Activated CD4-positive, alpha-beta T cell treated with anti-CD3 and anti-CD28 coated beads, Interleukin-2, amount 50 U/mL, for 24 hours (primary cell): ENCODE data around the gene SYK.
A peak's percentile ranks its signal among the peaks of the same experiment; 100 is the strongest.

Experiments
- DNase-seq, 2 donors: peaks; one replicate each; pipeline ENCODE4 v3.0.0-alpha.2; 2020; ENCODE audit warnings: low read depth in 1 of 2, low spot score in 1 of 2

SYK gene

DNA sequence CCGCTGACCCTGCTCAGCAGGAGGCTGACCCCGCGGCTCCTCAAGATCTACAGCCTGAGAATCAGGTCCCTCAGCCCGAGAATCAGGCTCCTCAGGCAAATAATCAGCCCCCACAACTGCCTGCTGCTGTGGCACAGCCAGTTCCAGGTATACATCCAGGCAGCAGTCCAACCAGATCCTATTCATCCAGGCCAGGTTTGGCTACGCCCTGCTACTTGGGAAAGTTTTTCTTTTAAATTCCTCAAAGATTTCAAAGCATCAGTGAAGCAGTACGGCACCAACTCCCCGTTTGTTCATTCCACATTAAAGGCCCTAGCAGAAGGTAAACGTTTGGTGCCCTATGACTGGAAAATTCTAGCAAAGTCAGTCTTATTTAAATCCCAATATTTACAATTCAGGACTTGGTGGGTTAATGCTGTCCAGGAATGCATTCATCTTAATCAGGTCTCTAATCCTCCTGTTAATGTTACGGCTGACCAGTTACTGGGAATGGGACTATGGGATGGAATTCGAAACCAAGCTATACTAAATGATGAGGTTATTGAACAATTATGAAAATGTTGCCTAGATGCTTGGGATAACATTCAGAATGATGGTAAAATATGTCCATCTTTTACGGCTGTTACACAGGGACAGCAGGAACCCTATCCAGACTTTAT lies 102.3 kb downstream of the SYK start:
- DNase-seq: no peak

DNA sequence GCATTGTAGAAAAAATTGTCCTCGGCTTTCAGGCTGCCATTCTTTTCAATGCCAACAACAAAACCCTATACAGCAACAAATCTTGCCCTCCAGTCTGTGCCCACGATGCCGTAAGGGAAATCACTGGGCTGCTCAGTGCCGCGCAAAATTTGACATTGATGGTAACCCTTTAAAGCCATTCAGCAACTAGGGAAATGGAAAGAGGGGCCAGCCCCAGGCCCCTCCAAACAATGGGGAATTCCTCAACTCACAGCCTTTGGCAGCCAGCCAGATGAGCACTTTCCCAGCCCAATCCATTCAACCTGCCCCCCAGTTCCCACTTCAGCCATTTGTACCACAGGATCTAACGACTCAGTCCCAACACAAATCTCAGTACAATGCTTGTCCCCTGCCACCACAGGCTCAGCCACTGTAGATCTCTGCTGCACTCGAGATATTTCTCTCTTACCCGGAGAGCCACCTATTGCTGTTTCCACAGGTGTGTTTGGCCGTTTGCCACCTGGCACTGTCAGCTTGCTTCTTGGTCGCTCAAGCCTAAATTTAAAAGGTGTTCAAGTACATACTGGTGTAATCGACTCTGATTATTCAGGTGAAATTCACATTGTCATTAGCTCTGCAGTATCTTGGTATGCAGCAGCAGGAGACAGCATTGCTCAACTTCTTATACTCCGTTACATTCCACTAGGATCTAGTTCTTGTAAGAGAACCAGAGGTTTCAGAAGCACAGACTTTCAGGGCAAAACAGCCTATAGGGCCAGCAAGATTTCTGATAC lies 103.3 kb downstream of the SYK start:
- no peak for DNase-seq

DNA sequence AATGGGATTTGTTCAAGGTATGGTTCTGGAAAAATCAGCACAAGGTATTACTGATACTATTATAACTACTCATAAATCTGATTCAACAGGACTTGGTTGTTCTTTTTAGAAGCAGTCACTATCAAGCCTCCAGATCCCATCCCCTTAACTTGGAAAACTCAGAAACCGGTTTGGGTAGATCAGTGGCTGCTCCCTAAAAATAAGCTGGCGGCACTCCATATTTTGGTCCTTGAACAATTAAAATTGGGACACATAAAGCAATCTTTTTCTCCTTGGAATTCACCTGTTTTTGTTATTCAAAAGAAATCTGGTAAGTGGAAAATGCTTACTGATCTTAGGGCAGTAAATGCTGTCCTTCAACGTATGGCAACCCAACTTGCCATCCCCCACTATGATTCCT lies 104.2 kb downstream of the SYK start:
- DNase-seq: no peak

DNA sequence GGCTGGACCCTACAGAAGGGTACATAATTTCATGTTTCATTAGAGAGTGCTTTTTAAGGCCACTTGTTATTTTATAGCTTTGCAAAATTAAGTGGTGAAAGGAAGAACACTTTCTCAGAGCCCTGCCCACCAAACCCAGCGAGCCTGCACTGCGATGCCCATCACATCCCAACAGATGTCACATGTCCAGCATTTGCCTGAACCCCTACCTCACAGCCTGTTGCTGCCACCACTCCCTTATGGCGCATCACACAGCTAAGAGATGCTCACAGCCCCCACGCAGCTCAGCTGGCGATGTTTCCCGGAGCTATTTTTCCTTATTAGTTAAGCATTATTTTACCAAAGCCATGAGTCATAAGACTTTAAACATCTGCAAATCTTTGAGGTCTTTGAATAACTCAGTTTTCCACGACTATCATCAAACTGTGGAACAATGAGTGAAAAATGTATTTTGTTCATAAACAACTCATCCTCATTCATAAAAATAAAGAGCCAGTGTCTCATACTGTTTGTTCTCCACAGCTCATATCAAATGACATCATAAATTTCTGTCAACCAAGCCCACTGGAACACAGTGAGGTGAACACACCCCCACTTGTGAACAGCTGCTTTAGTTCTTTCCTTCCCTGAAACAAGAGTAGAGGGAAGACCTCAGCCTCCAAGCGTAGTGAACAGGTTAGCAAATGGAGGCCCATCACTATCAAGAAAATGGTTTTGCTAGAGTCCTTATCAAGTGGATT lies 104.9 kb downstream of the SYK start:
- DNase-seq: no peak

DNA sequence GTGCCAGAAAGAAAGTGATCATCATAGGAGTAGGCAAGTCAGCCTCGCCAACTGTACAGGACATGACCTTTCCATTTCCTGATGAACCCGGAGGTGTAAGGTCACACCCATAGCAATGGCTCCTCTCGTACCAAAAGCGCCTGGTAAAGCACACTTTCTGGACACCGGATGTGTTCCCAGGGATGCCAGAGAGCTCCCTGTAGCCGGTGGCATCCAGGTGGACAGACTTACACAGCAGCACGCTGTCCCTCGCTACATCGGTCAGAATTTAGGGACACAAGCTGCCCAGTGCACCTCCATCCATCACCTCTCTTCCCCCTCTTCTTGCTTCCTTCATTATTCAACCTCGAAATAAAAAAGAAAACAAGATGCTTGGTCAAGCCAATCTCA lies 105.4 kb downstream of the SYK start:
- no peak for DNase-seq

DNA sequence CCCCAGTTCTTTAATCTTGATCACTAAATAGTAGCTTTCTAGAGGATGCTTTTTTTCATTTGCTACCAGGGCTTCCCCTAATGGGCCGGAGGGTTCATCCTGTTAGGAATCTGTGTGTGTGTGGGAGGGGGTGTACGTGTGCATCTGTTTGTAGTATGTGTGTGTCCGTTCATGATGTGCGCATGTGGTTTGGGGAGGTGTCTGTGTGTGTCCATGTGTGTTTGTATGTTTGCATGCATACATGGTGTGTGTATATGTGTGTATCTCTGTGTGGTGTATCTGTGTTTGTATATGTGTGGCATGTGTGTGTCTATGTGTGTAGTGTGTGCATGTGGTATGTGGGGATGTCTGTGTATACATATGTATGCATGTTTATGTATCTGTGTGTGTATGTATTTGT lies 106.2 kb downstream of the SYK start:
- no peak for DNase-seq

DNA sequence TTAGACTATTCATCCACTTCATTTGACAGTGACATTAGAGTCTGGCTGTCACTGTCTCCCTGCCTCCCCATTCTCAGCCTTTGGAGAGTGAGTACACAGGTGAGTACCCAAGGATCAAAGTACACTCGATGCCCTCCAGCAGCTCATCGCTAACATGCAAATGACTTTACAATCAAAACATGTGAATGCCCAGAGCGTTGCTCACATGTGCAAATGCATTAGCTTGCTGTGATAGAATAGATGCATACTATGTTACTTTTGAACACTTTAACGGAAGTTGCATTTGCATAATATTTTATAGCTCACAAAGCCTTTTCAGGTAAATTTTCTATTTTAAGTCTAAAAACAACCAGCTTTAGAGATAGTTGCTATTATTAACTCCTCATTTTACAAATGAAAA lies 107.6 kb downstream of the SYK start:
- DNase-seq: no peak

DNA sequence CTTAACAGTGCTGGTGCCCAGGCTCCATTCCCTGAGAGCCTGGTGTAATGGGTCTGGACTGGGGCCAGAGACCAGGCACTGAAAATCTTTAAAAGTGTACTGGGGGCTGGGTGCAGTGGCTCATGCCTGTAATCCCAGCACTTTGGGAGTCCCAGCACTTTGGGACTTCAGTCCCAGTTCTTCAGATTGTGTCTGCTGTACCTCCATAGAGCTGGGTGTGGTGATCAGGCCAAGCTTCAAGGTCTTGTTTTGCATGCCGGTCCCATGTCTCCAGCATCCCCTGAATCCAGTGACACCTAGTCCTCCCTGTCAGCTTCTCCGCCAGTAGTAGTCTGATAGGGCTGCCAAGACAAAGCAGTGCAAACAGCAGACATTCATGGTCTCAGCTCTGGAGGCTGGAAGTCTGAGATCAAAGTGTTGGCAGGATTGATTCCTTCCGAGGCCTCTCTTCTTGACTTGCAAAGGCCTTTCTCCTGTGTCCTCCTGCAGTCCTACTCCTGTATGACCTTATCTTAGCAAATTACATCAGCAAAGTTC lies 108.2 kb downstream of the SYK start:
- no peak for DNase-seq

DNA sequence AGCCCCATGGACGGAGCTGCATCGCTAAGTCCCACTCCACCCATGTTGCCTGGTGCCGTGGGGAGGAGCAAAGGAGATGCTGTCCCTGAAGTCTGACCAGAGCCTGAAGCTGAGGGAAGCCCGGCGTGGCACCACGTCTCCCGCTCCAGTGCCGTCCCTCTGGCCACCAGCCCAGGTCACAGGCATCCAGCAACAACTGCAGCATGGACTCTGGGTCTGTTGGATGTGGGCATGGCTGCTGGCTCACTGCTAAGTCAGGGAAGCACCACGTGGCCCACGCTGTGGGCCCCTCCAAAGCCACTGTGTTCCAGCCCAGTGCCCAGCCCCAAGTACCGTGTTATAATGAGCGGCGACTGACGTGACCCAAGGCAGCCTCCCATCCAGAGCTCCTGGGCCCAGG lies 112.6 kb downstream of the SYK start:
- DNase-seq: no peak

DNA sequence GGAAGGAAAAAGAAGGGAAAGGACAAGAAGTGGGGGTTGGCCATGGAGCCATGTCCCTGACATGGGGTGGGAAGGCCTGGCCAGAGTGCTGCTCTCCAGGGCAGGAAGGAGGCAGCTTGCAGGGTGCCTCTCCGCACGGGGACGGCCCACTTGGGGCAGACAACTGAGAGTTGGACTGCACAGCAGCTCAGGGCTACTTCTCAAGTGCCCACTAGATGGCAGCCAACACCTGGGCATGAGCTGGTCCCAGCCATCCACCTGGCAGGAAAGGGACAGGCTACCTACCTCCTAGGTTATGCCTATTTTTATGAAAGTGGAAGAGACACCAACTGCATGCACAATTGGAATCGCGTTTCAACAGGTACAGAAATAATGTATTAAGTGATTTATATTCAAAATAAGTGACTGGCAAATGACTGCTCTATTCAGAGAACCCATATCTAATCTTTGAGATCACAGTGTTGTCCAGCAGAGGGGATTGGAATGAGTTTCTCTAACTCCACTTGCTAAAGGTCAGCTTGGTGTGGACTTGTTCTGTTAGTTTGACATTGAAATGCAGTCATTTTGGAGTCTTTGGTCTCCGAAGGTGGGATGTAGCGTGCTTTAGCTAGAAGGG lies 113.4 kb downstream of the SYK start:
- peak; percentile 50 to 70 for DNase-seq

DNA sequence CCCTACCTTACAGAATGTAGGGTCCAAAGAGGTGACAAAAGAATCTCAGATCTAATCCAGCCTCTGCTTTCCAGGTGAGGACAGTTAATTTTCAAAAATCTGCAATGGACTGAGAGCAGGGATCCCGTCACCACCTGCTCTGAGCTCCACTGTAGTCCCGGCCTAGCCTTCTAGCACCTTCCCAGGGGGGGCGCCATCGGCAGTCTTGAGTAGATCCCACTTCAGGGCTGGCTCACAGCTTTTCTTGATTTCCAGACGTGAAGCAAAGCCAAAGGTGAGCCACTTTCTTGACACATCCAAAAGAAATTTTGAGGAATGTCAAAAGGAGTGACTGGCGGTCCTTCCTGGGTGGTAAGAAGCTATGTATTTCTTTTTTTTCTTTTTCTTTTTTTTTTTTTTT lies 114.1 kb downstream of the SYK start:
- DNase-seq: peak in 1 of 2 donors; percentile 23

DNA sequence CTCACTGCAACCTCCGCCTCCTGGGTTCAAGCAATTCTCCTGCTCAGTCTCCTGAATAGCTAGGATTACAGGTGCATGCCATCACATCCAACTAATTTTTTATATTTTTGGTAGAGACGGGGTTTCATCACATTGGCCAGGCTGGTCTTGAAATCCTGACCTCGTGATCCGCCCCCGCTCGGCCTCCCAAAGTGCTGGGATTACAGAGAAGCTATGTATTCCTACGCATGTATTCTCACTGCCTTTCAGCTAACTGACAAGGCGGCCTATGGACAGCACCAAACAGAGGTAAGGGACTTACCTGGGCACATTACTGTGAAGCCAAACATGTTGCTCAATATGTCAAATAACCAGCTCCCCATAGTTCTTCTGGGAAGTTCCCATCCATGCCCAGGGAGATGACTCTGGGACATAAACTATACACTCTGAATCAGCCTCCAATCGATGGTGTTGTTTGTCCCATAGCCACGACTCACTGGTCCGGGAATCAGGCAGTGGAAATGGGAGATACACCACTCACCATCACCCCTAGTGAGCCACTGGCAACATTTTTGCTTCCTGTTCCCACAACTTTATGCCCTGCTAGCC lies 114.6 kb downstream of the SYK start:
- DNase-seq: no peak

DNA sequence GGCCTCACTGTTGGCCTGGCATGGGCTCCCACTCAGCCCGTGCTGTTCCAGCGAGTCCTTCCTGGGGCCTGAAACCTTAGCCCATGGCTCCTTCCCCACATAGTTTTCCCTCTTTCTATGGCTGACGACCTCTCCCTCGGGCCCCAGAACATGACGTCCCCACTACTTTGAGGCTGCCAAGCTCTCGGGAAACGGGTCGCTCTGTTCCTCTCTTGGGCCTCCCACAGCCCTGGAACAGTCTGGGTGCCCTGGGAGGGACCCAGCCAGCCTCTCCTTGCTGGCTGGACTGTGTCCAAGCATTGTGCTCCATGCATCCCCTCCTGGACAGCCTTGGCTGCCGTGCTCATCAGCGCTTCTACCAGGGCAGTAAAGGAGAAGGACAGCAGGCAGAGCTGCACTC lies 118.3 kb downstream of the SYK start:
- no peak for DNase-seq

DNA sequence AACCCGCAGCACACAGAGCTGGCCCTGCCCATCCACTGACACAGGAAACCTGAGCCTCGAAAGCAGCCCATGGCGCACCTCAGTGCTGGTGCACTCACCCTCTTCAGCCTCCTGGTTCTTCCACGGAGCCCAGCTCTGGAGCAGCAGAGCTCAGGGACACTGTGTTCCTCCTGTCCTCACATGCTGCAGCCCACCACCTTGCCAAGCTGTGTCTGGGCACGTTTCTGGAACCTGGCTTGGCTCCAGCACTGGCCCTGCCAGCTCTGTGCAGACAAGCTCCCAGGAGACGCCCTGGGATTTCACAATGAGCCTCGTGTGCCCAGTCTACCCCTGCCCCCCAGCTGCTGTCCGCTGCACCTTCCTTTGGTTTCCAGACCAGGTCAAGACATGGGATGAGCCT lies 119.5 kb downstream of the SYK start:
- DNase-seq: no peak

DNA sequence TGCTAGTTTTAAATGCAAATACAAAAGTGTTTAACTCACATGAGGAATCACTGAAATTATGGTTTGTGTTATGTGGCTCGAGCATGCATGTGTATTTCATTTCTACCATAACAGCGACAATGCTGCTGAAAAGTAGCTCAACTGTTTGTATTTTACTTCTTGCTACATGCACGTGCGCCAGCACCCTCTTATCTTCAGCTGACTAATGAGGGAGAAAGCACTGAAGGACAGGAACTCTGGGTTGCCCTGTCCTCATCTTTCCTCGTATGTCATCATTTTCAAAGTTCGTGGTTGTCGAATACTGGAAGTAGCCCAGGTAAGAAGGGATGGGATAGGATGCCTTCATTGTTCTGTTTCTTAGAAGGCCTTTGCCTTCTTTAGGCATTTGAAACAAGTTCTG lies 120.3 kb downstream of the SYK start:
- no peak for DNase-seq

DNA sequence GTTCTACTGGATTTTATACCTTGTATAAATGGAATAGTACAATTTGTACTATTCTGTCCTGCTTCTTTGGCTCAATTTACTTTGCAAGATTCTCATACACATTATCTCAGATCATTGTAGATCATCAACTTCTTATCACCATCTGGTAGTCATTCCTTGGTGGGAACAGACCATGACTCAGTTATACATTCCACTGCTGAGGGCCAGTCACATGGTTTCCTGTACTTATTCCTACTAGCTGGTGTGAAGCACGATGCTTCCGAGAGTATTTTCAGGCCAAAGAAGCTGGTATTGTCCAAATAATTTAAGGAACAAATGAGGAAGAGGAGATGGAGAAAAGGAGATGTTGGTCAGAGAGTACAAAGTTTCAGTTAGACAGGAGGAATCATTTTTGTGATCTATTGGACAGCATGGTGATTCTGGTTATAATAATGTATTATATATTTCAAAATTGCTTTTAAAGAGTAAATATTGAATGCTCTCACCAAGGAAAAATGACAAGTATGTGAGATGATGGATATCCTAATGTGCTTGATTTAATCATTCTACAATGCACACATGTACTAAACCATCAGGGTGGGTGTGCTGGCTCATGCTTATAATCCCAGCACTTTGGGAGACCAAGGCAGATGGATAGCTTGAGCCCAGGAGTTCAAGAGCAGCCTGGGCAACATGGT lies 124.1 kb downstream of the SYK start:
- DNase-seq: no peak

DNA sequence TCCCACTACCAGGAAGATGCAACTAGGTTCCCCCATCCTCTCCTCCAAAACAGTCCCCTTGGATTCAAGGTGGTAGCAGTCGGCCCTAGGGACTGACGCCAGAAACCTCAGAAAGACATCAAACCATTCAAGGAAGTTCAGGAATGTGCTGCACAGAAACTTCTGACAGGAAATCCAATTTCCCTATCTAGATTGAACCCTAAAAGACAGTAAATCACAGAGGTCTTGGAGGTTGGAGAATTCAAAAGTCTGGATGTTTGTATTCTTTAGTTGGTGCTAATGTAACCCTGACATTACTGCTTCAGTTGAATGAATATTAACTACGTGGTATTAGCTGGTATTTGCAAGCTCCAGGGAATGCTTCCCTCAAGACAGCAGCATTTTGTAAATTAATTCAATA lies 125.3 kb downstream of the SYK start:
- no peak for DNase-seq

DNA sequence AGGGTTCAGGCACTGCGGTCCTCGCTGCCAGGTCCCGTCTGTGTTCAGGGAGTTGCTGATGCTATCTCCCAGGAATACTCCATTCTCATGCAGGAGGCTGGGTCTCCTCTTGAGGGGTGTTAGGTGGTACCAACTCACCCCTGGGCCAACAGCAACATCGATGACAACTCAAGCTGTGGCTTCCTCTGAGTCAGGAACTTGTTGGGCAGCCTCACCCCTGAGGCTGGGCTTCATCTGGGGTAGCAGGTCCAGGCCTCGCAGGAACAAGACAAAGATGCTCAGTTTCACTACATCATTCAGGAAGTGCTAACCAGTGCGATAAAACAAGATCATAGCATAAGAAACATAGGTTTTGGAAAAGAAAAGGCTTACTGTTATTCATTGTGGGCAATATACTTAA lies 125.9 kb downstream of the SYK start:
- DNase-seq: no peak

DNA sequence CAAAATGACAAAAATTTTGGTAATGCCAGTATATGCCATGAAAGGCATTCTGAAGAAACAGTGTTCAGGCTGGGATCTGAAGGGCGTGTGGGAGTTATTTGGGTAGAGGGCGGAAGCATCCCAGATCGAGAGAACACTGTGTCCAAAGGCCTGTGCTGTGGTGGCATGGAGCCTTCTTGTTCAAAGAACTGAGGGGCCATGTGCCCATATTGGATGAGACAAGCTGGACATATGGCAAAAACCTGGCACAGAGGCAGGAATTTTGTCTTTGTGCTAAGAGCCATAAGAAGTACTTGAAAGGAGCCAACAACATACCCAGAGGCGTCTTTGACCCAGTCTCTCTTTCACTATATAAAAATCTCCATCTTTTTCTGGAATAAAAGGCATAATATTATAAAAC lies 128.0 kb downstream of the SYK start:
- no peak for DNase-seq

DNA sequence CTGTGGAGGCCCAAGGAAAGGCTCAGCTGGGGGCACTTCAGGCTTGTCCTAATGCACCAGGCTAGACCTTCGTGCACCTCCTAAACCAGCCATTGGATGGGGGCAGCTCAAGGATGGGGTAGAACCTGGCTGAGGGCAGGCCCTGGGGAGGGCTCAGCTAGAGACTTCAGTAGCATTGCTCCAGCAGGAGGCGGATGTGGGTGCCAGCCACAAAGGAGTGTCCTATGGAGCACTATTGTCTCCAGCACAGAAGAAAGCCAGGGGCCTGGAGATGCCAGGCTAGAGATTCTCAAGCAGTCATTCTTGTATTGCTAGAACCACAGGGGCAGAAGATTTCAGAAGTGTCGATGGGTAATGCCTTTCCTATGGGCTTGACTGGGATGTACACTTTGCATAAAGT lies 131.8 kb downstream of the SYK start:
- no peak for DNase-seq

DNA sequence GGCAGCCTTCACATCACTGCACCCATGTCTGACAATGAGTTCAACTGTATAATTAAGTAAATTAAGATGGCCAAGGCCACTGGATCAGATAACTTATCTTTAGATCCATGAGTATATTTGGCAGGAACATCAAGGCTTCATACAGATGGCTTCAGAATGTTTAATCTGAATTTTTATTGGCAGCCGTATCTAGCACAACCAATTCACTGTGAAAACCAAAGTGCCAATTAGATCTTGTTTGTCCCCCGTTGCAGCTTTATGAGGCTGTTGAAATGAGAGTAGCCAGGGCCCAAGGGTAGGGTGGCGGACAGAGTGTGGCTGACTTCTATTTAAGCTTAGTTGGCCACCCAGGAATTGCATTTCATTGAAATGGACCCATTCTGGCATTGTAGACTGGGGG lies 137.7 kb downstream of the SYK start:
- no peak for DNase-seq
